ENCODE results near the gene GNB1L. TPM values are rescaled to one million over a fixed set of nuclear protein-coding genes. Genes with fewer than 3 reads are reported as not detected.

GNB1L gene
- total and polyA plus RNA-seq, 10 of the 15 experiments (the other 5 are each of a cell fraction or from before 2014, with no cell fraction given), result 0.21 to 19.4 (median 6.8) TPM

GRCh38 chr22:19854778-19855503 lies at the start of gene GNB1L, which contains the start of gene RTL10 (continued):
- TF ChIP-seq EGR1 (IDR thresholded peaks at IDR 0.05; ENCODE audit: borderline replicate concordance in 1 of 2, low read depth in 2 of 2, low read length in 2 of 2), result peak in 1 of 2 experiments; percentile 97; a peak in 1 of 3 replicates
- TF ChIP-seq POLR2A (IDR thresholded peaks at IDR 0.05; ENCODE audit: low read depth, low read length), result peak; percentile 96
- TF ChIP-seq POLR2AphosphoS2 (IDR thresholded peaks at IDR 0.05; ENCODE audit: low read depth, low read length), result peak; percentile 89; the same call in 1 of the 2 replicates
- TF ChIP-seq HSF1 (IDR thresholded peaks at IDR 0.05; ENCODE audit: low read depth, low read length), result no peak
- peak; percentile 65 for TF ChIP-seq GATAD2B (conservative IDR thresholded peaks at IDR 0.05; ENCODE audit: low read depth)
- no peak for TF ChIP-seq RBBP5 (conservative IDR thresholded peaks at IDR 0.05)
- no peak for TF ChIP-seq ZNF274 (IDR thresholded peaks at IDR 0.05; ENCODE audit: insufficient read depth, insufficient read length)
- TF ChIP-seq POLR2AphosphoS5 (IDR thresholded peaks at IDR 0.05; ENCODE audit: low read length), result peak; percentile 87
- TF ChIP-seq EZH2 (IDR thresholded peaks at IDR 0.05; ENCODE audit: borderline replicate concordance, control insufficient read depth, low read depth, low read length), result no peak
- 0 out of 2 replicates have a peak, but pooled peaks have one; percentile 54 for TF ChIP-seq STAT1 (conservative IDR thresholded peaks at IDR 0.05)
- TF ChIP-seq YY1 (IDR thresholded peaks at IDR 0.05; ENCODE audit: low read depth, low read length), result 0 out of 2 replicates have a peak, but pooled peaks have one; percentile 48
- peak; percentile 70 for TF ChIP-seq SP1 (IDR thresholded peaks at IDR 0.05; ENCODE audit: low read depth, low read length)
- no peak for TF ChIP-seq PKNOX1 (IDR thresholded peaks at IDR 0.05)
- 0 out of 2 replicates have a peak, but pooled peaks have one; percentile 5 for TF ChIP-seq TCF12 (IDR thresholded peaks at IDR 0.05; ENCODE audit: low read depth, low read length)
- no peak for TF ChIP-seq SKIL (IDR thresholded peaks at IDR 0.05; ENCODE audit: low read depth, poor library complexity, severe bottlenecking)
- no peak for TF ChIP-seq ZBTB33 (IDR thresholded peaks at IDR 0.05)
- TF ChIP-seq NRF1 (conservative IDR thresholded peaks at IDR 0.05; ENCODE audit: low read depth, low read length), result peak; percentile 95
- peak; percentile 89 for TF ChIP-seq MAX (IDR thresholded peaks at IDR 0.05; ENCODE audit: low read depth, low read length)
- TF ChIP-seq RB1 (IDR thresholded peaks at IDR 0.05; ENCODE audit: borderline replicate concordance), result peak; percentile 57; the same call in 1 of the 2 replicates
- TF ChIP-seq NR2F1 (conservative IDR thresholded peaks at IDR 0.05), result peak; percentile 53
- TF ChIP-seq ZSCAN29 (IDR thresholded peaks at IDR 0.05), result no peak
- peak; percentile 31; the same call in 1 of the 2 replicates for TF ChIP-seq EED (IDR thresholded peaks at IDR 0.05; ENCODE audit: low read depth)
- peak; percentile 18; the same call in 1 of the 2 replicates for TF ChIP-seq DPF2 (IDR thresholded peaks at IDR 0.05)
- TF ChIP-seq BACH1 (IDR thresholded peaks at IDR 0.05; ENCODE audit: borderline replicate concordance), result peak; percentile 90
- no peak for TF ChIP-seq TCF7 (IDR thresholded peaks at IDR 0.05; ENCODE audit: borderline replicate concordance)

All from GM12878 (cell line).